Gastroesophageal sphincter (tissue), 4 donors: ENCODE measurements around the gene PLGRKT. TPM values are rescaled to one million over a fixed set of nuclear protein-coding genes. Genes with fewer than 3 reads are reported as not detected.
A peak's percentile ranks its signal among the peaks of the same experiment; 100 is the strongest.
"Not testable (repeated sequence)": the region's sequence is repeated elsewhere in the genome, so short reads cannot be mapped to it uniquely, and the experiment has no call there.

Experiments used
- ATAC-seq: fragments of 150-250 bp; one replicate; pipeline ENCODE4 v1.9.1; 2016; ENCODE audit warnings: mild to moderate bottlenecking, moderate library complexity
- H3K27ac ChIP-seq, 4 donors: fragments of 200-600 bp; sonication (generic) in 3 of 4; 1 replicate in 3 of 4; 2 replicates in 1 of 4; pipeline ENCODE4 v1.5.1; 2016 to 2019
- H3K27me3 ChIP-seq: fragments of 200-600 bp; sonication (generic); one replicate; pipeline ENCODE4 v1.5.1; 2019
- H3K36me3 ChIP-seq, 2 donors: fragments of 200-600 bp; sonication (generic); one replicate each; pipeline ENCODE4 v1.5.1; 2019; ENCODE audit warnings: control low read depth in 1 of 2
- H3K4me1 ChIP-seq, 3 donors: fragments of 200-600 bp; sonication (generic); 1 replicate in 2 of 3; 2 replicates in 1 of 3; pipeline ENCODE4 v1.5.1; 2016 to 2019; ENCODE audit warnings: control low read depth in 2 of 3
- H3K4me3 ChIP-seq, 2 donors: fragments of 200-600 bp; sonication (generic); one replicate each; pipeline ENCODE4 v1.5.1; 2019; ENCODE audit warnings: mild to moderate bottlenecking in 1 of 2, moderate library complexity in 1 of 2
- H3K9me3 ChIP-seq, 3 donors: fragments of 200-600 bp; sonication (generic); one replicate each; pipeline ENCODE4 v1.5.1; 2017 to 2019; ENCODE audit warnings: control low read depth in 2 of 3
- EP300 ChIP-seq: sonication (generic); formaldehyde crosslinking; IDR thresholded peaks from one replicate; pipeline ENCODE4 v1.6.1; 2017; ENCODE audit warnings: antibody characterized with exemption, mild to moderate bottlenecking
- POLR2A ChIP-seq, 2 donors: fragments of 450-650 bp; IDR thresholded peaks; one replicate each; pipeline ENCODE4 v1.6.1; 2017; ENCODE audit warnings: antibody characterized with exemption in 2 of 2, mild to moderate bottlenecking in 2 of 2, moderate library complexity in 1 of 2
- POLR2AphosphoS5 ChIP-seq: sonication (generic); formaldehyde crosslinking; IDR thresholded peaks from one replicate; pipeline ENCODE4 v1.6.1; 2017; ENCODE audit warnings: antibody characterized with exemption
- WGBS, 2 donors: methylation state at CpG; one replicate each; pipeline ENCODE4 v1.1.5; 2018; ENCODE audit warnings: low coverage in 1 of 2; 5-methylcytosine and 5-hydroxymethylcytosine counted together
- total RNA-seq, 4 donors: library from RNA; depleted of rRNA; stranded (reverse); fragments of >200 nt; gene quantifications; one replicate each; pipeline ENCODE4 v1.1.0, GENCODE V29; 2016
- TF ChIP-seq, protein P1 (sequence below), 4 experiments: fragments of 200-600 bp in 2 of 4; fragments of 450-650 bp in 2 of 4; sonication (generic) in 1 of 4; IDR thresholded peaks; one replicate each; pipeline ENCODE4 v1.5.1; 2017 to 2019; ENCODE audit warnings: antibody characterized with exemption in 4 of 4, mild to moderate bottlenecking in 2 of 4, moderate library complexity in 2 of 4

Gene PLGRKT
- total RNA-seq, 4 donors from 2014 or later, result 8.8 to 22.6 (median 13.3) TPM

DNA sequence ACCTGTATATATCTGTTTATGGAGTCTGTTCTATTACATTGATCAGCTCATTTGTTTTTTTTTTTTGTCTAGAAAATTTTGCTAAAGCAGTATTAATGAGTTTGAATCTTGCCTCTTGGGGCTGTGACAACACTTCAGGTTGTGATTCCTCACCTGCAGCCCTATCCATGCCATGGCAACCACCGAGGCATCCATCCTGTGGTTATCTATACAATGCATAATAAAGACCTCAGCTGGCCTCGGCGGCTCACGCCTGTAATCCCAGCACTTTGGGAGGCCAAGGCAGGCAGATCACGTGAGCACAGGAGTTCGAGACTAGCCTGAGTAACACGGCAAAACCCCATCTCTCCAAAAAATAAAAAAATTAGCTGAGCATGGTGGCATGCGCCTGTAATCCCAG lies 44.5 kb upstream of the PLGRKT start:
- 60 to 83% methylated on average over 1 of the region's 8 CpGs for WGBS, 2 donors
- no peaks in the 10 kb centered on the region for H3K27me3 ChIP-seq
- no peaks in the 10 kb centered on the region for H3K36me3 ChIP-seq
- no peak overlapping the region for H3K4me3 ChIP-seq
- no peaks in the 10 kb centered on the region for H3K4me1 ChIP-seq
- TF ChIP-seq, protein P1, sequence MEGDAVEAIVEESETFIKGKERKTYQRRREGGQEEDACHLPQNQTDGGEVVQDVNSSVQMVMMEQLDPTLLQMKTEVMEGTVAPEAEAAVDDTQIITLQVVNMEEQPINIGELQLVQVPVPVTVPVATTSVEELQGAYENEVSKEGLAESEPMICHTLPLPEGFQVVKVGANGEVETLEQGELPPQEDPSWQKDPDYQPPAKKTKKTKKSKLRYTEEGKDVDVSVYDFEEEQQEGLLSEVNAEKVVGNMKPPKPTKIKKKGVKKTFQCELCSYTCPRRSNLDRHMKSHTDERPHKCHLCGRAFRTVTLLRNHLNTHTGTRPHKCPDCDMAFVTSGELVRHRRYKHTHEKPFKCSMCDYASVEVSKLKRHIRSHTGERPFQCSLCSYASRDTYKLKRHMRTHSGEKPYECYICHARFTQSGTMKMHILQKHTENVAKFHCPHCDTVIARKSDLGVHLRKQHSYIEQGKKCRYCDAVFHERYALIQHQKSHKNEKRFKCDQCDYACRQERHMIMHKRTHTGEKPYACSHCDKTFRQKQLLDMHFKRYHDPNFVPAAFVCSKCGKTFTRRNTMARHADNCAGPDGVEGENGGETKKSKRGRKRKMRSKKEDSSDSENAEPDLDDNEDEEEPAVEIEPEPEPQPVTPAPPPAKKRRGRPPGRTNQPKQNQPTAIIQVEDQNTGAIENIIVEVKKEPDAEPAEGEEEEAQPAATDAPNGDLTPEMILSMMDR (IDR thresholded peaks at IDR 0.05), result no peak
- TF ChIP-seq POLR2AphosphoS5, result no peak
- TF ChIP-seq POLR2A (IDR thresholded peaks at IDR 0.05), result no peak
- TF ChIP-seq EP300, result no peak
- no peak for ATAC-seq
- H3K9me3 ChIP-seq, result no peaks in the 10 kb centered on the region
- no peak overlapping the region for H3K27ac ChIP-seq

DNA sequence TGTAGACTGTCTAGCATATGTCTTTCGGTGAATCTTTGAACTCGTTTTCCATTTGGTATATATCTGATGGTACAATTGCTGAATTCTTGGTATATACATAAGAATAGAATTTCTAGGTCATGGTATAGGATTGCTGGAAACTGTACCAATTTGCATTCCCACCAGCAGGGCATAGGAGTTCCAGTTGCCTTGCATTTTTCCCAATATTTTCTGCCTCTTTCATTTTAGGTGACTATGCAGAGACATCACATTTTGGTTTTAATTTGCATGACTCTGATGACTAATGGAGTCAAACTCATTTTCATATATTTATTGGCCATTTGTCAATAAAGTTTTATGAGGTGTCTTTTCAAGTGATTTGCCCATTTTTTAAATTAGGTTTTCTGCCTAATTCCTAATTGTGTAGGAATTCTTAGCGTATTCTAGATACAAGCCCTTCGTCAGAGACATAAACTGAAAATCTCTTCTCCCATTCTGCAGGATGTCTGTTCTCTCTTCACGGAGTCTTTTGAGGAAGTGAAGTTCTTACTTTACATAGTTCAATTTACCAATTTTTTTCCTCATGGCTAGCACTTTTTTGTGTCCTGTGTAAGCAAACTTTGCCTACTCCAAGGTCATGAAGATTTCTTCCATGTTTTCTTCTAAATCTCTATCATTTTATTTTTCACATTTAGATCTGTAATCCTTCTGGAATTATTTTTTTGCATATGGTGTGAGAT lies 43.8 kb upstream of the PLGRKT start:
- no peak for TF ChIP-seq POLR2AphosphoS5
- TF ChIP-seq, protein P1 (IDR thresholded peaks at IDR 0.05), result peak in 1 of 4 experiments; percentile 8
- H3K4me3 ChIP-seq, result no peak overlapping the region
- no peaks in the 10 kb centered on the region for H3K9me3 ChIP-seq
- H3K4me1 ChIP-seq, result no peaks in the 10 kb centered on the region
- H3K36me3 ChIP-seq, result no peaks in the 10 kb centered on the region
- H3K27me3 ChIP-seq, result no peaks in the 10 kb centered on the region
- 86 to 90% methylated on average over 5 of the region's 5 CpGs for WGBS, 2 donors
- no peak overlapping the region for H3K27ac ChIP-seq
- ATAC-seq, result no peak

DNA sequence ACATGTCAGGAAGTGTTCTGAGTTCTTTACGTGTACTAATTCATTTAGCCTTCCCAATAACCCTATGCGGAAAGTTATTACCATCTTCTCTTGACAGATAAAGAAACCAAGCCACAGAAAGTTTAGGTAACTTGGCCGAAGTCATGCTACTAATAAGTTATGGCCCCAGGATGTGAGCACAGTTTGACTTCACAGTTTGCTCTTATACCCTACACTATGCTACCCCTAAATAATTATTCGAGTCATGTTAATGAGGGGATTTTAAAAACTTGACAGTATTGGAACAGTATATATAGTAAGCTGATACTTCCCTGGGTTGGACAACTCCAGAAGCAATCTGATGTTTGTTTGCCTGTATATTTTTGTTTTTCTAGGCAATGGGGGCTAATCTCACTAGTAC lies 43.2 kb upstream of the PLGRKT start:
- no peaks in the 10 kb centered on the region for H3K9me3 ChIP-seq
- no peak for TF ChIP-seq POLR2AphosphoS5
- TF ChIP-seq, protein P1 (IDR thresholded peaks at IDR 0.05), result no peak
- 81 to 84% methylated on average over 4 of the region's 4 CpGs for WGBS, 2 donors

DNA sequence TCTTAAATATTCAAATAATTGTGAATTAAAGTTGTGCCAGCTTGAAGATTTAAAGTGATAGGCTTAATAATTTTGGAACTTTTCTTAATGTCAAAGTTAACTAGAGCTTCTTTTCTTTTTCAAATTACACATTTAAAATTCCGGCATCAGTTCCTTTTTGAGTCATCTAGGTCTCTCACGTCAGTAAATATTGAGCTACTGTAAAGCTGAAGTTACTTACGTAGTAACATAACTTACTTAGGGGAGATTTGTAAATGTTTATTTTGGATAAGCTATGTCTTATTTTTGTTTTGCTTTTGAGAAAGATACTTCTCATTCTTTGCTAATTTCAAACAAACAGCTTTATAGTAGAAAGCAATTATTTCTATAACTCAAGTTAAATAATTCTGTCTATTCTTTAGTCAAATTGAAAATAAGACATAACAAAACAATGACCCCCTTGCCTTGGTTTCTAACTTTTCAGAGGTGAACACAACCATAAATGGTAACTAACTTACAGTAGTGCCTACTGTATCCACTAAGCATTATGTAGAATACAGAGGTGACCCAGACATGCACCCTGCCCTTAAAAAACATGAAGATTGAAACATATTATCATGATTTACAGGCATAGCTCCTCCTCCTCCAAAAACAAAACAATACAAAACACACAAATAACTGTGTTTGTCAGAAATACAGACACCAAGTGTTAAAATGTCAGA lies 42.4 kb upstream of the PLGRKT start:
- TF ChIP-seq EP300 (no peak), POLR2AphosphoS5 (no peak), POLR2A (IDR thresholded peaks at IDR 0.05) (no peak)
- TF ChIP-seq, protein P1 (IDR thresholded peaks at IDR 0.05), result no peak
- ATAC-seq, result no peak
- Histone ChIP-seq H3K27me3 (no peaks in the 10 kb centered on the region), H3K4me3 (no peak overlapping the region), H3K36me3 (no peaks in the 10 kb centered on the region), H3K4me1 (no peaks in the 10 kb centered on the region), H3K9me3 (no peaks in the 10 kb centered on the region), H3K27ac (no peak overlapping the region)
- 76 to 83% methylated on average over 3 of the region's 3 CpGs for WGBS, 2 donors

More for the DNA sequence above, 43.2 kb upstream of the PLGRKT start:
- ATAC-seq, result no peak
- no peak overlapping the region for H3K27ac ChIP-seq
- H3K4me3 ChIP-seq, result no peak overlapping the region
- no peaks in the 10 kb centered on the region for H3K36me3 ChIP-seq
- H3K27me3 ChIP-seq, result no peaks in the 10 kb centered on the region
- no peaks in the 10 kb centered on the region for H3K4me1 ChIP-seq

DNA sequence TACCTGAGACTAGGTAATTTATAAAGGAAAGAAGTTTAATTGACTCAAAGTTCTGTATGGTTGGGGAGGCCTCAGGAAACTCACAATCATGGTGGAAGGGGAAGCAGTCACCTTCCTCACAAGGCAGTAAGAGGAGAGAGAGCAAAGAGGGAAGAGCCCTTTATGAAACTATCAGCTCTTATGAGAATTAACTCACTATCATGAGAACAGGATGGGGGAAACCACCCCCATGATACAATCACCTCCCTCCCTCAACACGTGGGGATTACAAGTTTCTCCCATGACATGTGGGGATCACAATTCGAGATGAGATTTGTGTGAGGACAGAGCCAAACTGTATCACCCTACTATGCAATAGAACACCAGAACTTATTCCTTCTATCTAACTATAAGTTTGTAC lies 40.5 kb upstream of the PLGRKT start:
- TF ChIP-seq, protein P1 (IDR thresholded peaks at IDR 0.05), result no peak
- TF ChIP-seq EP300 (no peak), POLR2AphosphoS5 (no peak), POLR2A (IDR thresholded peaks at IDR 0.05) (no peak)

DNA sequence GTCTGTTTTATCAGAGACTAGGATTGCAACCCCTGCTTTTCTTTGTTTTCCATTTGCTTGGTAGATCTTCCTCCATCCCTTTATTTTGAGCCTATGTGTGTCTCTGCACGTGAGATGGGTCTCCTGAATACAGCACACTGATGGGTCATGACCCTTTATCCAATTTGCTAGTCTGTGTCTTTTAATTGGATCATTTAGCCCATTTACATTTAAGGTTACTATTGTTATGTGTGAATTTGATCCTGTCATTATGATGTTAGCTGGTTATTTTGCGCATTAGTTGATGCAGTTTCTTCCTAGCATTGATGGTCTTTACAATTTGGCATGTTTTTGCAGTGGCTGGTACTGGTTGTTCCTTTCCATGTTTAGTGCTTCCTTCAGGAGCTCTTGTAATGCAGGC lies 37.9 kb upstream of the PLGRKT start:
- H3K36me3 ChIP-seq, H3K27ac ChIP-seq, H3K4me1 ChIP-seq, H3K27me3 ChIP-seq, ATAC-seq, H3K9me3 ChIP-seq, H3K4me3 ChIP-seq: not testable (repeated sequence)
- WGBS, 2 donors, result 87 to 88% methylated on average over 2 of the region's 2 CpGs

More for the DNA sequence above, 40.5 kb upstream of the PLGRKT start:
- Histone ChIP-seq H3K36me3 (no peaks in the 10 kb centered on the region), H3K4me3 (no peak overlapping the region), H3K27ac (no peak overlapping the region), H3K4me1 (no peaks in the 10 kb centered on the region), H3K9me3 (no peaks in the 10 kb centered on the region), H3K27me3 (no peaks in the 10 kb centered on the region)
- 72 to 76% methylated on average over 2 of the region's 2 CpGs for WGBS, 2 donors
- ATAC-seq, result no peak
